Measurements from ENCODE around the gene KLF4.

KLF4 gene

DNA sequence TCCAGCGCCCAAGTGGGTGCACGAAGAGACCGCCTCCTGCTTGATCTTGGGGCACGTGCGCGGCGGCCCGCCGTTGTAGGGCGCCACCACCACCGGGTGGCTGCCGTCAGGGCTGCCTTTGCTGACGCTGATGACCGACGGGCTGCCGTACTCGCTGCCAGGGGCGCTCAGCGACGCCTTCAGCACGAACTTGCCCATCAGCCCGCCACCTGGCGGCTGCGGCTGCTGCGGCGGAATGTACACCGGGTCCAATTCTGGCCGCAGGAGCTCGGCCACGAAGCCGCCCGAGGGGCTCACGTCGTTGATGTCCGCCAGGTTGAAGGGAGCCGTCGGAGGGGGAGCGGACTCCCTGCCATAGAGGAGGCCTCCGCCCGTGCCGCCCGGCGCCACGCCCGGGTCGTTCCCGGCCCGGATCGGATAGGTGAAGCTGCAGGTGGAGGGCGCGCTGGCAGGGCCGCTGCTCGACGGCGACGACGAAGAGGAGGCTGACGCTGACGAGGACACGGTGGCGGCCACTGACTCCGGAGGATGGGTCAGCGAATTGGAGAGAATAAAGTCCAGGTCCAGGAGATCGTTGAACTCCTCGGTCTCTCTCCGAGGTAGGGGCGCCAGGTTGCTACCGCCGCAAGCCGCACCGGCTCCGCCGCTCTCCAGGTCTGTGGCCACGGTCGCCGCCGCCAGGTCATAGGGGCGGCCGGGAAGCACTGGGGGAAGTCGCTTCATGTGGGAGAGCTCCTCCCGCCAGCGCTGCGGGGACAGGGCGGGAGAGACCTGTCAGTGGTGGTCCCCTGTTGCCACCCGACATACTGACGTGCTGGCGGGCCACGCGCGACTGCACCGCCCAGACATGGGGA is 1.8 kb downstream of the KLF4 start:
- no peak for DNase-seq (ENCODE audit: low spot score)

- DNase-seq (ENCODE audit: low spot score) = no peak
Observed at GRCh38 chr9:107486674-107487520, 2.7 kb downstream of the KLF4 start.

DNA sequence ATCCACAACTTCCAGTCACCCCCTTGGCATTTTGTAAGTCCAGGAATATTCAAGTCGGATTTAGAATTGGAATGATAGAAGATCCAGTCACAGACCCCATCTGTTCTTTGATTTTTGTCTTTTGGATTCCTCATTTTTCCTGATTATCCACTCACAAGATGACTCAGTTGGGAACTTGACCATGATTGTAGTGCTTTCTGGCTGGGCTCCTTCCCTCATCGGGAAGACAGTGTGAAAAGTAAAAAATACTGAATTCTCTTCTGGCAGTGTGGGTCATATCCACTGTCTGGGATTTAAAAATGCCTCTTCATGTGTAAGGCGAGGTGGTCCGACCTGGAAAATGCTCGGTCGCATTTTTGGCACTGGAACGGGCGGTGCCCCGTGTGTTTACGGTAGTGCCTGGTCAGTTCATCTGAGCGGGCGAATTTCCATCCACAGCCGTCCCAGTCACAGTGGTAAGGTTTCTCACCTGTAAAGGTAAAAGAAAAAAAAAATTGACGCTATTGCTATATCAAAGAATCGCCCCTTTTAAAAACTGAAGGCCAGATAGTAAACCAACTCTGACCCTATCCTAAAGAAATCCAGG is 4.0 kb downstream of the KLF4 start:
- no peak for DNase-seq (ENCODE audit: low spot score)

GRCh38 chr9:107484117-107484723 is 5.3 kb downstream of the KLF4 start:
- DNase-seq (ENCODE audit: low spot score) = peak; percentile 69

DNA sequence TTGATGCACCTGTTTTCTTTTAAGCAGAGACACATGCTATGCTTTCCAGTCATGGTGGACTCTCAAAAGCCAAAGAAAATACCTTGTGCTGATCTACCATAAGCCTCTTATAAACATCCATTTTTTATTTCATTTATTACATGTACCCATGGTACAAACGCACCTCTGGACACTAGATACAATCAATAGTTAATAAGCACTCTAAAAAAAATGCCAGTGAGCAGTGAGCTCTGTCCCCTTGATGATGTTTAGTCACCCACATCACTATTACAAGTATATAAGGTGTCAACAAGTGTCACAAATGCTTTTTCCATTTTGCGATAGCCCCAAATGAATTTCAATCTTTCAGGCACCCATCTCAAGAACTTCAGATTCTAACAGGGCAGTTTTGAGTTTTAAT is 5.9 kb downstream of the KLF4 start:
- DNase-seq (ENCODE audit: low spot score) = no peak

- DNase-seq (ENCODE audit: low spot score) = no peak
Observed at GRCh38 chr9:107481035-107481434, 8.5 kb downstream of the KLF4 start.

GRCh38 chr9:107480386-107480789 is 9.2 kb downstream of the KLF4 start:
- no peak for DNase-seq (ENCODE audit: low spot score)

DNA sequence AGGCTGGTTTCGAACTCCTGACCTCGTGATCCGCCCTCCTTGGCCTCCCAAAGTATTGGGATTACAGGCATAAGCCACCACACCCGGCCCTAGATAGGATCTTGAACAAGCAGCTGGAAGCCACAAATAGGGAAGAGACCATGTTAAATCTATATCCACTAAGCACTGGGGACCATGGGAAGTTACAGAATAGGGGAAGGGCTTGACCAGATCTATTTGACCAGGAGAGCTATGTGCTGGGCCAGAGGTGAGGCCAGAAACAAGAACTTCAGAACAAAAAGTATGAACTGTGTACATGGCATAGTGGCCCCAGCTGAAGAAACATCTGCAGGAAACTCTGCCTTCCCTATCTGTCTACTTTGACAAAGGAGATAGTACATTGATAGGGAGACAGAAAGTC is 10.8 kb downstream of the KLF4 start:
- no peak for DNase-seq (ENCODE audit: low spot score)

- no peak for DNase-seq (ENCODE audit: low spot score)
Observed at GRCh38 chr9:107474124-107474523, 15.4 kb downstream of the KLF4 start.

DNA sequence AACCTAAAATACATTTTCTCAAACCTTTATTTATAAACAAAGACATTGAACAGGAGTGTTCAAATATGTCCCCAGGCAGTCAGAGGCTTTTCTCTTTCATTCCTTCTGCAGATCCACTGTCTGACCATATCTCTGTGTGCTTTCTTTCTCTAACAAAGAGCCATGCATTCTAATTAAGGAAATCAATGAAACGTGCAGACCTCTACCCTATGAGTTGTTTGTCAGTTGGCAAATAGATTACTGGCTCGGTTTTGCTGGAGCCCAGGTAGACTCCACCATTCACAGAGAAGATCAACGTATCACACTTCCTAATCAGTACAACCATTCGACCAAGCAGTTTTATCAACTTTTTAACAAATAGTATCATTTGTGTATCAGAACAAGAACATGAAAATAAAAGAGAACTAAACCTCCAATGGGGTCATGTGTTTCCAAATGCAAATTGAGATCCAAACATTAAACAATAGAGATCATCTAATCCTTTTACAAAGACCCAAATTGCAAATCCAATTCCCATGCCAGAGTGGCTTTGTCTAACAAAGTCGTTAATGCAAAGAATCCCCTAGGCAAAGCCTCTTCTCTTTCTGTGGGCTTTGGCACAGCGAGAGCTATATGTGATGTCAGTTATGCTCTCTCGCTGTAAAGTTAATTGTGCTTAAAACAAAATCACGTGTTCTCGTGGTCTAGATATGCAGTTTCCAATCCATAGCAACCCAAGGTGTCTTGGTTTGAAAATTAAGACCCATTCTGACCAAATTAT is 16.8 kb downstream of the KLF4 start:
- DNase-seq (ENCODE audit: low spot score) = no peak

- DNase-seq (ENCODE audit: low spot score) = no peak
Observed at GRCh38 chr9:107471552-107471951, 18.0 kb downstream of the KLF4 start.

DNA sequence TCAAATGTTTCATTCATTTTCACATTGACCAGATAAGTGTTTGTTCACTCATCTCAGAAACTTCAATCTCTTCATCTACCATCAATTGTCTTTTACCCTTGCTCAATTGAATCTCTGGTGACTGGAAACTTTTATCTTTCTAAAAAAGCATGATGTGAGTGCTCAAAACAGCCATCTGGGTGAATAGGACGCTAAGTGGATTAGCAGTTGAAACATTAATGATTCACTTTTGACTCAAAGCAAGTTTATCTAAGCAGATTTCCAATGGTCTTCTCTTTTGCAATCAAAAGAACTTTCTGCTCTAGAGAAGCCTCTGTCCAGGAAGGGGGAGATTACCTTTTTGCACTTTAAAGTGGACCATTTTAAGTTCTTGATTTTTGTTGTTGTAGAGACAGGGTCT is 22.2 kb downstream of the KLF4 start:
- DNase-seq (ENCODE audit: low spot score) = no peak

DNA sequence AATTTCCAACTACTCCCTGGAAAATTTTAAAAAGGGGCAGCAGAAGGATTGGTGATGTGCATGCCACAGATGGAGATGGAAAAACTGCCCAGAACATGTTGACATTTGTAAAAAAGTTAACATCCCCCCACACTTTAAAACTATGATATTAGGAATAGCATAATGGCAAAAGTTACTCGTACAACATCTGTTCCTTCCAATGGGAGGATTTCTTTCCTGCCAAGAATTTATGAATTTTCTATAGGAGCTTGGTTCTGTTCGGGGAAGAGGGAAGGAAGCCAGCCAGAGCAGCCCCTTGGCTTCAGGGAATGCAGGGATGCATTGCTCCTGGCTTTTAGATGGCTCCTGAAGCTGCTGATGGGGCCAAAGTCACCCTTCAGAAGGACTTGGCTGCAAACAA is 22.7 kb downstream of the KLF4 start:
- no peak for DNase-seq (ENCODE audit: low spot score)

GRCh38 chr9:107465467-107466451 is 23.8 kb downstream of the KLF4 start:
- DNase-seq (ENCODE audit: low spot score) = peak; percentile 70

GRCh38 chr9:107464516-107464915 is 25.1 kb downstream of the KLF4 start:
- no peak for DNase-seq (ENCODE audit: low spot score)

- no peak for DNase-seq (ENCODE audit: low spot score)
Observed at GRCh38 chr9:107462691-107463090, 26.9 kb downstream of the KLF4 start.

DNA sequence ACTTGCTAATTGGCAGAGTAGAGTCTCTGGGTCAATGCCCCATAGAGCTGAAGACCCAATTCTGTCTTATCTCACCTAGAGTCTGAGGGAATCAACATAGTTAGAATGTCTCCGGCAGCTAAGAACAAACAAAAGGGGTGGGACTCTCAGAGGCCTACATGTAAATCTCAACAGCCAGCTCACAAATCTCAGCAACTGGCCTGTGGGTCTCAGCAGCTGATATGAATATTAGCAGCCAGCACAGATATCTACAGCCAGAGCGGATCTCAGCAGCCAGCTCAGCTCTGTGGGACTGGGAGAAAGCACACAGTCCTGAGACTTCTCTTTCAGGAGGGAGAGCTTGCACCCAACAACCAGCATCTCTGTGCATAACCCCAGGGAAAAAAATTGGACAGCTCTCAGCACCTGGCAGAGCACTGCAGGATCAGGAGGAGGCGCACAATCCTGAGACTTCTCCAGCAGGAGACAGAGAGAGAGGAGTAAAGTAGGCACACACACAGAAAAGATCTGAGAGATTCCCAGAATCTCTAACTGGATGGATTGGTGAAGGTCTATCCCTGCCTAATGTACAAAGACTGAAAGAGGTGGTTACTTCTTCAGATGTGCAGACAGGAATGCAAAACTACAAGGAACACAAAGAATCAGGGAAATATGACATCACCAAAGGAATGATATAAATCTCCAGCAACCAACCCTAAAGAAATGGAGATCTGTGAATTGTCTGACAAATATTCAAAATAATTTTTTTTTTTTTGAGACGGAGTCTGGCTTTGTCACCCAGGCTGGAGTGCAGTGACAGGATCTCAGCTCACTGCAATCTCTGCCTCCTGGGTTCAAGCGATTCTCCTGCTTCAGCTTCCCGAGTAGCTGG is 29.2 kb downstream of the KLF4 start:
- no peak for DNase-seq (ENCODE audit: low spot score)

GRCh38 chr9:107455425-107456135 is 34.0 kb downstream of the KLF4 start:
- no peak for DNase-seq (ENCODE audit: low spot score)

DNA sequence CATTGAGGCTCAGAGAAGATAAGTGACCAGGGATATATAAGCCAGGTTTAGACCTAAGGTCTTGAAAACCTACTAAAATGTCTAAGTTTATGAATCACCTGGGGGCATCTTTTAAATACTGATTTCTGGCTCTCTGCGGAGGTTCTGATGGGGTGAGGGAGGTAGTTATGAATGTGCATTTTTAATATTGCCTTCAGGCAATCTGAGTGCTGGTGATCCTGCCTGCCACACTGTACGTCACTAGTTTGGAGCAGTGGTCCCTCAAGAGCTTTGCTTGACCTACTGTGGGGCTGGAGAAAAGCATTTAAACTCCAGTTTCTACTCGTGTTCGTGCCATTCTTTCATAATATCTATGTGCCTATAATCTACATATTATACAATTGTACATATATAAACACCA is 36.1 kb downstream of the KLF4 start:
- no peak for DNase-seq (ENCODE audit: low spot score)
